Transverse colon (tissue), 3 donors: ENCODE measurements around the gene IDUA.

Experiments
- POLR2A ChIP-seq: fragments of 450-650 bp; IDR thresholded peaks from one replicate; pipeline ENCODE4 v1.6.1; 2016; ENCODE audit warnings: antibody characterized with exemption, mild to moderate bottlenecking, moderate library complexity
- TF ChIP-seq, protein P1 (sequence below), 5 experiments: fragments of 200-600 bp in 3 of 5; fragments of 450-650 bp in 2 of 5; sonication (generic) in 3 of 5; IDR thresholded peaks; 1 replicate in 2 of 5; 2 replicates in 3 of 5; pipeline ENCODE4 v1.5.1; 2016 to 2017; ENCODE audit warnings: antibody characterized with exemption in 5 of 5, inconsistent platforms in 3 of 5, mild to moderate bottlenecking in 2 of 5, moderate library complexity in 1 of 5

- TF ChIP-seq, protein P1, sequence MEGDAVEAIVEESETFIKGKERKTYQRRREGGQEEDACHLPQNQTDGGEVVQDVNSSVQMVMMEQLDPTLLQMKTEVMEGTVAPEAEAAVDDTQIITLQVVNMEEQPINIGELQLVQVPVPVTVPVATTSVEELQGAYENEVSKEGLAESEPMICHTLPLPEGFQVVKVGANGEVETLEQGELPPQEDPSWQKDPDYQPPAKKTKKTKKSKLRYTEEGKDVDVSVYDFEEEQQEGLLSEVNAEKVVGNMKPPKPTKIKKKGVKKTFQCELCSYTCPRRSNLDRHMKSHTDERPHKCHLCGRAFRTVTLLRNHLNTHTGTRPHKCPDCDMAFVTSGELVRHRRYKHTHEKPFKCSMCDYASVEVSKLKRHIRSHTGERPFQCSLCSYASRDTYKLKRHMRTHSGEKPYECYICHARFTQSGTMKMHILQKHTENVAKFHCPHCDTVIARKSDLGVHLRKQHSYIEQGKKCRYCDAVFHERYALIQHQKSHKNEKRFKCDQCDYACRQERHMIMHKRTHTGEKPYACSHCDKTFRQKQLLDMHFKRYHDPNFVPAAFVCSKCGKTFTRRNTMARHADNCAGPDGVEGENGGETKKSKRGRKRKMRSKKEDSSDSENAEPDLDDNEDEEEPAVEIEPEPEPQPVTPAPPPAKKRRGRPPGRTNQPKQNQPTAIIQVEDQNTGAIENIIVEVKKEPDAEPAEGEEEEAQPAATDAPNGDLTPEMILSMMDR (IDR thresholded peaks at IDR 0.05): no peak
- TF ChIP-seq POLR2A: no peak
Measured at GRCh38 chr4:961351-962230, 25.3 kb upstream of the IDUA start.
